GM18867 (cell line): ENCODE measurements around the gene RPS24.

ENCODE experiments used
- ATAC-seq: cut with Tn5 transposase; IDR thresholded peaks from one replicate; pipeline ENCODE4 v1.9.1; 2021; ENCODE audit warnings: mild to moderate bottlenecking, moderate library complexity; ENCODE audit not compliant: unreplicated experiment

The RPS24 gene

DNA sequence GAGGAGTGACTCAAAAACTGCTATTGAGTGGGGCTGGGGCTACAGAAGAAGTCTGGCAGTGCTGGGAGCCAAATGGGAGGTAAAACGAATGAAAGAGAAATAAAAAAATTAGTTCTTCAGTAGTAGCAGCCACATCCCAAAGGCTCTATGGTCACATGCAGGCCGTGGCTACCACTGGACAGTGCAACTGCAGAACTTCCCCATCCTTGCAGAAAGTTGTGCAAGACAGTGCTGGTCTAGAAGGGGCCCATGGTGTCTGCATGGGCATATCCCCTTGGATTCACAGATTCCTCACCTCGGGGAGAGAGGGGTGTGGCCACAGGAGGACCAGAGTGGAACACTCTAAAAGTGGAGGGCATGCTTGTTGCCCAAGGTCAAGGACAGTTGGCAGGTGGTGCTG lies 47.6 kb downstream of the RPS24 start:
- no peak for ATAC-seq

DNA sequence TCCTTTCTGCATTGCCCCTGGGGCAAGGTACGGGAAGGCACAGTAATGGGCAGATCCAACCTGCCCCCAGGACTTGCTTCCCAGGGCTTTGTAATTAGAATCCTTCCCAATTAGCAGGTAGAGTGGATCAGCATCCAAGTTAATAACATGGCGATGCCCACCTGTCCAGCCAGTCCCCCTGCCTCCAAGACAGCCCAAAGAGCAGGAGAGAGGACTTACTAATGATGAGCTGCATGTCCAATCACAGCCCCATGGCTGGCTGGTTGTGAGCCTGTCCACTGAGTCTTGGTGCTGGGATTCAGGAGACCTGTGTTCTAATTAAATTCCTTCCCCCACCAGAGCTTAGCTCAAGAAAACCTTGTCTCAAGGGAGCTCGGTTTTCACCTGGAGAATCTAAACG lies 49.0 kb downstream of the RPS24 start:
- ATAC-seq: no peak
